Fibroblast of pulmonary artery (primary cell): ENCODE data around the gene THSD7A.

Experiments
- DNase-seq: peaks from one replicate; pipeline ENCODE4 v3.0.0-alpha.2; 2010; ENCODE audit warnings: low read depth
- H3K4me3 ChIP-seq: replicated peaks from 2 replicates; pipeline ENCODE4 v1.5.1; 2011; ENCODE audit warnings: low read depth, mild to moderate bottlenecking, control low read depth, low read length, moderate library complexity
- TF ChIP-seq, protein P1 (sequence below): IDR thresholded peaks from 2 replicates; pipeline ENCODE4 v1.5.1; 2011; ENCODE audit warnings: mild to moderate bottlenecking, control low read depth, low read length, inconsistent platforms; ENCODE audit errors: missing control alignments

Gene THSD7A

GRCh38 chr7:11747715-11748485 lies 84.1 kb downstream of the THSD7A start:
- H3K4me3 ChIP-seq, result no peak overlapping the region
- TF ChIP-seq, protein P1, sequence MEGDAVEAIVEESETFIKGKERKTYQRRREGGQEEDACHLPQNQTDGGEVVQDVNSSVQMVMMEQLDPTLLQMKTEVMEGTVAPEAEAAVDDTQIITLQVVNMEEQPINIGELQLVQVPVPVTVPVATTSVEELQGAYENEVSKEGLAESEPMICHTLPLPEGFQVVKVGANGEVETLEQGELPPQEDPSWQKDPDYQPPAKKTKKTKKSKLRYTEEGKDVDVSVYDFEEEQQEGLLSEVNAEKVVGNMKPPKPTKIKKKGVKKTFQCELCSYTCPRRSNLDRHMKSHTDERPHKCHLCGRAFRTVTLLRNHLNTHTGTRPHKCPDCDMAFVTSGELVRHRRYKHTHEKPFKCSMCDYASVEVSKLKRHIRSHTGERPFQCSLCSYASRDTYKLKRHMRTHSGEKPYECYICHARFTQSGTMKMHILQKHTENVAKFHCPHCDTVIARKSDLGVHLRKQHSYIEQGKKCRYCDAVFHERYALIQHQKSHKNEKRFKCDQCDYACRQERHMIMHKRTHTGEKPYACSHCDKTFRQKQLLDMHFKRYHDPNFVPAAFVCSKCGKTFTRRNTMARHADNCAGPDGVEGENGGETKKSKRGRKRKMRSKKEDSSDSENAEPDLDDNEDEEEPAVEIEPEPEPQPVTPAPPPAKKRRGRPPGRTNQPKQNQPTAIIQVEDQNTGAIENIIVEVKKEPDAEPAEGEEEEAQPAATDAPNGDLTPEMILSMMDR, result no peak
- no peak for DNase-seq

- H3K4me3 ChIP-seq, result no peak overlapping the region
- DNase-seq, result no peak
- TF ChIP-seq, protein P1, result no peak
These were observed 85.4 kb downstream of the THSD7A start for GRCh38 chr7:11746591-11746990.

DNA sequence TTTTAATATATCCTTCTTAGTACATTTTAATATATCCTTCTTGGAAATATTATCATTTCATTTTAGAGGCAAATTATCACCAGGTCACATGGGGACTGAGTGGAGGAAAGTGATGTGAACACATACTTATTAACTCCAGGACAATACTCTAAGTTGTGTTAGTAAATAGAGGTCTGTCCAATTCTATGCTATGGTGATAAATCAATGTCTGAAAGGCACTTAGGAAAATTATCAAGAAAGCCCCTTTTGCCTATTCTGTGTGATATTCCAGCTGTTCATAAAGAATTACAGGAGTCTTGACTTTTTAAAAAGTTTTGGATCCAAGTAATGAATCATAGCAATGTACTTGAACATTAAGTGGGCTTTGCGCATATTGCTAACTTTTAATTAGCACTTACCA lies 88.5 kb downstream of the THSD7A start:
- TF ChIP-seq, protein P1, result no peak
- no peak for DNase-seq
- no peak overlapping the region for H3K4me3 ChIP-seq

DNA sequence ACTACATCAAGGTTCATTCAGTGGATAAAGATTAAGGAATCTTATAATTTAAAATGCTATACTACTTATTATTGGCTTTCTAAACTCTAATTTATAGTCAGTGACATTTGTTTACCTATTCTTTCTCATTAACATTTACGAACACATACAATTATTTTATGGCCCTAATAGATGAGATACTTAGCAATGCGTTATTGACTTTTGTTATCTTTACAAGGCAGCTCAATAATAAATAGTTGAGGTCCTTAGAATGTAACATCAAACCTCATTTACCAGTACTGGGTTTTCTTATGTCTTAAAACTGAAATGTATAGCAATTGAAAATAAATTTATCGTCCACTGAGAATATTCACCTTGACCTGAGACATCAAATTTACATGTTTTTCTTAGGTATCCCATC lies 89.0 kb downstream of the THSD7A start:
- no peak for DNase-seq
- TF ChIP-seq, protein P1, result no peak
- H3K4me3 ChIP-seq, result no peak overlapping the region

GRCh38 chr7:11742496-11742895 lies 89.5 kb downstream of the THSD7A start:
- TF ChIP-seq, protein P1, result no peak
- peak; percentile 20 for DNase-seq
- H3K4me3 ChIP-seq, result no peak overlapping the region

DNA sequence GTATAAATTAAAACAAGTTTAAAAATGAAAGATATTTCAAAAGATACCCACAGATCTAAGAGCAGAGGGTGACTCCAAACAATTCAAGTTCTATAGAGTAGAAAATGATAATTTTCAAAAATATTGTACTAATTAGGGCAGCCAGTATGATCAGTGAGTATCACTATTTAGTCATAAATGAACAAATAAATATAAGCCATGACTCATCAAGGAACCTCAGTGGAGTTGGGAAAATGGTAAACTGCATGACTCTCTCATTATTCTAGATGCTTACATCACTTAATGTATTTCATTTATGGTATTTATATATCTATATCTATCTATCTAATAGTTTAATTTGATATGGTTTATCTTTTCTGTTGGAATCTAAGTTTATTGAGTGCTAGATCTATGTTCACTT lies 94.3 kb downstream of the THSD7A start:
- TF ChIP-seq, protein P1, result no peak
- DNase-seq, result no peak

DNA sequence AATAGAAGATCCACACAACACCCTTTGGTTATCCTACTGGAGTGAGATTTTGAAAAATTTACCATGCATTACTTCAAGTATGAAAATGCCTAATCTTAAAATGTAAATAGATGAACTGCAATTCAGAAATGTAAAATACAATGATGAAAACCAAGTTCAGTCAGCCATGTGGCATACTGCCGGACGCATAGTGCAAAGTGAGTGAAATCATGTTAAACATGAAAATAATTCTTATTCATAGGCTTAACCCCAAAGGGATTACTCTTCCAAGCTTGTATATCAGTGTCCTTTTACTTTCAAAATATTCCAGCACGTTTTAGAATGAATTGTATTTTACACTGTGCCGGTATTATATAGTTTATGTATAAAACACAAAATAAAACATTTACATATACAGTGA lies 99.8 kb downstream of the THSD7A start:
- DNase-seq, result no peak
- TF ChIP-seq, protein P1, result no peak
- no peak overlapping the region for H3K4me3 ChIP-seq

More for the DNA sequence above, 94.3 kb downstream of the THSD7A start:
- H3K4me3 ChIP-seq, result no peak overlapping the region
